ENCODE measurements around the gene PTPRU.

GRCh38 chr1:29282924-29283803 is 46.8 kb downstream of the PTPRU start:
- TF ChIP-seq EZH2phosphoT487 (IDR thresholded peaks at IDR 0.05; ENCODE audit: unreplicated experiment) = no peak
- no peak for TF ChIP-seq CTCF (conservative IDR thresholded peaks at IDR 0.05; ENCODE audit: low read depth in 2 of 2)
- no peak for TF ChIP-seq POLR2AphosphoS5 (IDR thresholded peaks at IDR 0.05; ENCODE audit: low read depth)
- no peak for TF ChIP-seq REST (IDR thresholded peaks at IDR 0.05; ENCODE audit: unreplicated experiment)

Data from GM23338 (cell line).